ENCODE results near the gene ASB10.

Gene ASB10

DNA sequence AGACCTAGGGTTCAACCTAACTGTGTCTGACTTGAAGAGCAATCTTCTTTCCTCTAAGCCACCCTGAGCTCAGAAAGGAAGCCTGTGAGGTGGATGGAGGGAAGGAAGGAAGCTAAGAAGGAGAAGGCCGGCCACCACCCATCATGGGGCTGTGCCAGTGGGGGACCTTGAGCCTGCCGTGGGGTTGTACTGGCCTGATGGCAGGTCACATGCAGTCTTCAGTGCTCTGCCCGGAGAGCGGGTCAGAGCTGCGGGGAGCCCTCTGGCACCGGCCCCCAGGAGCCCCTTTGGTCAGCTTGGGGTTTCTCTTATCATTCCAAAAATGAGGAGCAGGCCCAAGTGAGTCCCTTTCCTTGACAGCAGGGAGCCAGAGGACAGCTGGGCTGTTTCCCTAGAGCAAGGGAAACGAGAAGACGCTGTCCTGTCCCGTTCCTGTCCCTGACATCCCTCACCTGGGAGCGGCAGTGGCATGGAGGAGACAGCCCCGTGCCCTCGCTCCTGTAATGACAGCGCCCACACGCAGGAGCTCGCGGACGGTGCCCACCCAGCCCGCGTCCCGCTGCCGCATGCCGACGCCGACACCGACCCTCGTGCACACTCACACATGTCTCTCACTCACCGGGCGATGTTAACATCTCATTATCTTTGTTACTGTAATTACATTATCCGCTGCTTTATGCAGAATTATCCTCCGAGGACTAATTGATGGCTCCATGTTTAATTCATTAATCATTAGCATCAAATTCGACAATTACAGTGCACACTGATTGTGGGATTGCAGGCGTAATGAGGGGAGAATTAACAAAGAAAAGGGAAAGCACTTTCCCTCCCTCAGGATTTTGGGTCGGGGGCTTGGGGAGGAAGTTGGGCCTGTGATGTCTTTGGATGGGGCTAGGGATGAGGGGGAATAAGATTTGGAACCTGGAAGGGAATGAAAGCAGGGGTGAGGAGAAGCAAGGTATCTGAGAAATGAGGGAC lies 50.9 kb downstream of the ASB10 start:
- no peak for DNase-seq (ENCODE audit: low read depth, low spot score)

DNA sequence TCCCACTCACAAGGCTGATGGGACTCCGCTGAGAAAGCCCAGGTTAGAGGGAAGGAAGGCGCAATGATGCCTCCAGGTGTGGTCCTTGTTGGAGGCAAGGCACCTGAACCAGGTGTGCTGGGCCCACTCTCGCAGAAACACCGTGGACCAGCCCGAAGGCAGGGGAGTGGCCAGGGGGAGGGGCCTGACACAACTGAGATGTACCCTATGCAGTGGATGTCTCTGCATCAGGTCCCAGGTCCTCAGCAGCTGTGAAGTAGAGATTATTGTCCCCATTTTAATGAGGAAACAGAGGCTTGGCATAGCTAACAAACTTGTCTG lies 51.6 kb downstream of the ASB10 start:
- no peak for DNase-seq (ENCODE audit: low read depth, low spot score)

DNA sequence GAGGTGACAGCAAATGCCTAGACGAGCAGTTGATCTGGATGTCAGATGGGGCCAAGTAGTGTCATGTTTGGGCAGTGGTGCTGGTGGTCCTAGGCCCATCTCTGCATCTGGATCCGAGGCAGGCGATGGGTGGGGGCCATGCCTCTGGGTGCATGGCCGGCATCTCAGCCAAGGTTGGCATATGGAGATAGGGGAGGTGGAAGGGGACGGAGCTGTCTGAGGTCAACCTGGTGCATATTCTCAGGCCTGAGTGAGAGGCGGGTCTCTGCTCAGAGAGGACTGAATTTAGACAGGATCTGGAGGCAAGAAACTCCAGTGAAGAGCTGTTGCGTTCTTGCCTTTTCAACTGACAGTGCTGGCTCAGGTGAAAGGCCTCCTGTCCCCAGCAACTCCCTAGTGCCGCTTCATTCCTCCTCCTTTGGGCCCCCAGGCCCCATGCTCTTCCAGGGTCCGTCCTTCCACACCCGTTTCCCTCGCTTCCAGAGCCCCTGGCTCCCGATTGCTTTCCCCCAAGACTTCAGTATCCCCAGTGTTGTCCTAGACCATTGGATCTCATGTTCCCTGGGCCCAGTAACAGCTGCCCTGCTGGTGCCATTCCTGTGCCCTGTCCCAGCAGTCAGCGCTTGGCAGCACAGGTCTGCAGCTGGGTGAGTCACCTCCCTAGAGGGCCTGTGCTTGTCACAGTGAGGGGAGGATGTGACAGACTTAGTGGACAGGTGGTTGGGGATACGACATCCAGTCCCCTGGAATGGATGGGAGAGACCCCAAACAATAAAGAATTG lies 52.1 kb downstream of the ASB10 start:
- no peak for DNase-seq (ENCODE audit: low read depth, low spot score)

DNA sequence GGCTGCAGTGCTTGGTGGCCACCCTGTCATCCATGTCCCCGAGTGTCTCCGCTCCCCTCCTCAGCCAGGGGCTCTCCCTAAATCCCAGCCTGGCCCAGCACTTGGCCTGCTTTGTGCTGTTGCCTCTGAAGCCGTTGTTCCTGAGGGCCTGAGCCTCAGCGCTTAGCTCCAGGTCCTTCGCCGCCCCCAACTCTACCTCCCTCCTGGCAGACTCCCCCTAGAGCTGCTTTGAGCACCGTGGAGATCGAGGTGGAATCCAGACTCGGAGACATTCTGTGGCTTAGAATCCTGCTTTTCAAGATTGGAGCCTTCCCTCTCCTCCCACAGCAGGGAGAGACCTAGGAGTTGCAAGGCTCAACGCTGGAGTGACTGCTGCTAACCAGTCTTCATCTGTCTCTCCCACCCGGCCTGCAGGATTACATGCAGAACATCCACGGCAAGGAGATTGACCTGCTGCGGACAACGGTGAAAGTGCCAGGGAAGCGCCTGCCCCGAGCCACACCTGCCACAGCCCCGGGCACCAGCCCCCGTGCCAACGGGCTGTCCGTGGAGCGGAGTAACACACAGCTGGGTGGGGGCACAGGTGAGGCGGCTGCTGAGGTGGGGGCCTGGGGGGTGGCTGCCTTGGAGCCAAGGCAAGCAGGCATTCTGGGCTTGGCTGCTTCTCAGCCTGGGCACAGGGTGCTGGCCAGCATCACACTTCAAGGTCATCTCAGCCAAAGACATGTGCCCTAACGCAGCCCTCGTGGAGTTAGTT lies 52.9 kb downstream of the ASB10 start:
- no peak for DNase-seq (ENCODE audit: low read depth, low spot score)

DNA sequence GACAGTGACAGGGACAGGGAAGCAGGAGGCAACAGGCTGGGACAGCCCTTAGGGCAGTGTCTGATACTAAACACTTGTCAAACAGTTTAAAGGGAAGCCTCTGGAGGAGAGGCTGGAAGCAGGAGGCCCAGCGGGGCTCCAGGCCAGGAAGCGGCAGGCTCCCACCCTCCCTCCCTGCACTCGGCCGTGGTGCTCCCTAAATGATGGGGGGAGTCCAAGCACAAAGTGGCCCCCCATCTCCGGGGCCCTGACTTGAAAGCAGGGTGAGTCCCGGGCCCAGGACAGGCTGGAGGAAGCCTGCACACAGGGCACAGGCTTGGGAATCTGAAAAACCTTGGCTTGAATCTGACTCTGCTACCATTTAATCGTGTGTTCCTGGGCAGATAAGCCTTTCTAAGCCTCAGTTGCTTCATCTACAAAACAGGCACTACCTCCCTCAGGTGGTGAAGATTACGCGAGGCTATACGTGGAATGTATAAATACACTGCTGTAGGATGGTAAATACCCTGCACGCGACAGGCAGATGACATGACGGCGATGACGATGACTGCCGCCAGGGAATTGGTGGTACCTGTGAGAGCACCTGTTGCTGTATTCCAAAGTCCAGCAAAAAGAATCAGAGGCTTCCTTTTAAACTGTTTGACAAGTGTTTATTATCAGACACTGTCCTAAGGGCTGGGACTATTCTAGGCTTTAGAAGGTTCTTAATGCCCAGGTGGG lies 53.6 kb downstream of the ASB10 start:
- DNase-seq (ENCODE audit: low read depth, low spot score): no peak

DNA sequence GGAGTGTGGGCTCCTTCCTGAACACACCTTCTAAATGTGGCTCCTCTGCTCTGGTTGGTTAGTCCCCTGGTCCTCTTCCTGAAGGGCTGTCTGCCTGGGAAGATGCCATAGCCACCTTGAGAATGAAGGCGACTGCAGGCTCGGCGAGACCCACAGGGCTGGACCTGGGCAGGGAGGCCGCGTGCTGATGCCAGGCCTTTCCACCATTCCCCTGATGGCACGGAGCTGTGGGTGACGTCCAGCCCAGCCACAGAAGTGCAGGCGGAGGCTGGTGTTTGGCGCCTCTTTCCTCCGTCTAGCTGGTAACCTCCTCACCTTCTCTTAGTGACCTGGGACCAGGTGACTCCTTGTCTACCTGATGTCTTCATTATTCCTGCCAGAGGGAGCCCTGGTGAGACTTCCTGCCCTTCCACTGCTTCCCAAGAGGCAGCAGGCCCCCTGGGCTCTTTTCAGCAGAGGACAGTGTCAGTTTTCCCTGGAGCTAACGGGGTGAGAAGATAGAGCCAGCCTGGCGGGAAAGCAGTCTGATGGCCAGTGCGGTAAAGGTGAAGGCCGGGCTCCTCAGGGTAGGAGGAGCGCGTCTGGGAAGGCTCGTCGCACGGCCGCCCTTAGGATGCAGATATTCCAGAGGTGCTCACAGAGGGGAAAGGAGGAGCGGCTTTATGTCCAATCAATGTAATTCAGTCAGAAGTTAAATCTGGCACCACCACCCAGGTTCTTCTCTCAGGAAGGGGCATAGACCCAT lies 54.4 kb downstream of the ASB10 start:
- DNase-seq (ENCODE audit: low read depth, low spot score): no peak

DNA sequence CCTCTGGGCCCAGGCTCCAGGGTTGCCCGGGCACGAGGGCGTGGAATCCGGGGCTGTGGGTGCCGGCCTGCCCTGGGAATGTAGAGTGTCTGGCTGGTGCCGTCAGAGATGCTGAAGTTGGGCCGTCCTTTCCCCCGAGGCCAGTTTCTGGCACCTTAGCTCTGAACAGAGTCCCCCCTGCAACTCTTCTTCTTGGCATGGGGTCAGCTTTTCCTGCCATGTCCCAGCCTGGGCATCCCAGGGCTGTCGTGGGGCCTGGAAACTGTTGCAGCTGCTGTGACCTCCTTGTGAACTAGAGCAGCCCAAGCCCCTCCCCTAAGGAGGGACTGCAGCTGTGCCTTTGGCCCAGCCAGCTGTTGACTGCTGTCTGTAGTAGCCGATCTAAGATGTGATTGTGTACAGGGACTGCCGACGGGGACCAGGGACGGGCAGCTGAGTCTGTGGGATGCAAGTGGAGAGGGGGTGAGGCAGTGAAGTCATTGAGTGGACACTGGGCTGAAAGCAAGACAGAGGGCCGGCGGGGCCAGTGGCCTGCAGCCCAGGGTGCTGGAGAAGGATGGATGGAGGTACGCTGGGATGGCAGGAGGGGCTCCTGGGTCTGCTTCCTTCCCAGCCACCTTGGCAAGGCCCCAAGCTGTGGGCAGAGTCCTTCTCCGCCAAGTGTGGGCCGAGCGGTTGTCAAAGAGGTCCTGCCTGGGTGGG lies 55.3 kb downstream of the ASB10 start:
- no peak for DNase-seq (ENCODE audit: low read depth, low spot score)

DNA sequence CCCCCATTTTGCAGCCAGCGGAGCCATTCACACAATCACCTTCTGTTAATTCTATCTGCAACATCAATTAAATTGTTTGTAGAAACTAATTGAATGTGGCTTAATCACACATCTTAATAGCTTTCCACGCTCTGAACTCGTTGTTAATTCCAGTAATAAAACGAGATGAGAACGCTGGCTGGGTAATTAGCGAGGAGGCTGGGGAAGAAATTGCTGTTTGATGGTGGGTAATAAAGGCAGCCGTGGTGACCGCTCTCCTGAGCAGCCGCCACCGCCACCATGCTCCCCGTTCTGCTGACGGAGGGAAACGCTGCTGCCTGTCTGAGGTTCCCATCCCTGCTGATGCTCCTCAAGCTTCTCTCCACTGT lies 55.8 kb downstream of the ASB10 start:
- DNase-seq (ENCODE audit: low read depth, low spot score): no peak

DNA sequence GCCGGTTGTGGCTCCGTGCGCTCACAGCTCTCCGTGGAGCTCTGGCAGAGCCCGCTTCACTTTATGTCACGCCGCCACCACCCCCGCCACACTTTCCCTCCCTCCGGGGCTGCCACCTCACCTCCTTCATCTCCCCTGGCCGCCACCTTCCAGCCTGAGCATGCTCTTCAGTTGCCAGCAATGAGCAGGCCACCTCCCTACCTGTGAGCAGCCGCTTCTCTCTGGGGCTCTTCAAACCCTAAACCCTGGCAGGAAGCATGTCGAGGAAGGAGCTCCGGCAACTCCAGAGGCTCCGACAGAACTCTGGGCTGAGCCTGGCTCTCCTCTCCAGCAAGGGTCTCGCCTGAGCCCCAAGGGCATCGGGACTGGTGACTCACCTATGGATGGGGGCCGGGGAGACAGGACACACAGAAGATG lies 56.3 kb downstream of the ASB10 start:
- no peak for DNase-seq (ENCODE audit: low read depth, low spot score)

DNA sequence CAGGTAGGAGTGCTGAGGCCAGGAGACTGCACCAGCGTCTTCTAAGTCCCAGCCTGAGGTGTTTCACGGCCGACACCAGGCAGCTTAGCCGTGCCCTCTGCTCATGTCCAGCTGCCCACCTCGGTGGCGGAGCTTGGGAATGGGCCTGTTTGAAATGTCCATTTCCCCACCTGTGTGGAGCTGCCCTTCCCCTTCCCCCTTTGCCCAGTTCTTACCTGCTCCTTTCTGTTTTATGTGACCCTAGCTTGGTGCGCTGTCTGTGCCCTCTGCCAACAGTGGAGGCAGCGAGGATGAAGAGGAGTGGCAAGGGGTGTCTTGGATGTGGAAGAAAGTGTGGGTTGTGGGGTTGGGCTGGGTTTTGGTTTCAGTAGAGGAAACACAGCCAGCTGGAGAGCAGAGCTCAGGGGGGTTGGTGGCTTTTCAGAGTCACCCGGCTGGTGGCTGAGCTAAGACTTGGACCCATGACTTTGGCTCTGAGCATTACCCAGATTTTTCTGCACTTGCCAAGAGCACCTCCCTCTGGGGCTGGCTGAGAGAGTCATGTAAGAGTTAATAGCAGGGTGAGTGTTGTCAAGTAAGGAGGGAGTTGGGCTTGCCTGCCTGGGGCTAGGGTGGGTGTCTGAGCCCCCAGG lies 57.0 kb downstream of the ASB10 start:
- DNase-seq (ENCODE audit: low read depth, low spot score): no peak

DNA sequence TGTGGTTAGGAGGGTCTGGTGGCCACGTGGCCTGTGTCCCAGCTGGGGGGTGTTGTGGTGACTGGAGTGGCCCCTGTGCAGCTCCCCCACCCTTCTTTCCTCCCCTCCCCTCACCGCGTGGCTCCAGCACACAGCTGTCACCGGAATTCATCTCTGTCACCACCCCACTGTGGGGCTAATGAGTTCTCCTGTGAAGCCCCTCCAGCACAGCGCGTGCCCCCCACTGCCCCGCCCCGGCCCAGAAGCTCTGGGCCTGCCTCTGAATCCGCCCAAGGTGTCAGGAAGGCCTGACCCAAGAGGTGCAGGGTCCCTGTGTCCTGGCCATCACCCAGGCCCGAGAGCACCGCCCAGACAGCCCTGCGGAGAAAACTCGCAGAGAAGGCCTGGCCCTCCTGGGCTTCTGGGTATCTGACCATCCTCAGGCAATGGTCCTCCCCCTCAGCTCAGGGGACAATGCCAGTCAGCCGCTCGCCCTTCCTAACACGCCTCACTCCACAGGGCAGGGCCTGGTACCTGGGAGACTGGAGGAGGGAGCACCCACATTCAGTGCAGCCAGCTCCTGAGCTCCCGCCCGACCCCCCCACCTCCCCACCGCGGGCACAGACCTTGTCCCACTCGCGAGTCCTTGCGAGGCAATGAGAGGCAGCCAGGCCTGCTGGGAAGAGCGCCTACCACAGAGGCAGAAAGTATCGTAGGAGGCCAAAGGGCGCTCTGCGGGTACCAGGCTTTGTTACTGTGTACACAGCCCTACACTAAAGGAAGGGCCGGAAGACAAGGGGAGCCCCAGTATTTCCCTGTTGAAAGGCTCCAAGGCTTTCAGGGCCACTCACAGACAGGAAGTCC lies 57.7 kb downstream of the ASB10 start:
- no peak for DNase-seq (ENCODE audit: low read depth, low spot score)

DNA sequence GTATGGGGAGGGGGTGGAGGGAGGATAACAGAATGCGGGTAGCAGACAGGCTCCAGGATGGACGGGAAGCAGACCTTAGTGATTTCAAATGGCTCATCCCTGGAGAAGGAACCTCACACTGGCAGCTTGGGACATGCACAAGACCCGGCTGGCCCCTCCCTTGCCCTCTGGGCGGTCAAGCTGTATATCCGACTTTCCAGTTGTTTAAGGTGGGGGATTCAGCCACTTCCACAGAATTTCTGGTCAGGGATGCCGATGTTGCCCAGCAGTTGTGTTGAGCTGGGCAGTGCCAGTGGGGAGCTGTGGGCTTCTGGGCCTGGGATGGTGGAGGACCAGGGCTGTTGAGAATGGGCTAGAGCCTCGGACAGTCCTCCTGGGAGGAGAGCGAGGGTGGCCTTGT lies 58.3 kb downstream of the ASB10 start:
- no peak for DNase-seq (ENCODE audit: low read depth, low spot score)

DNA sequence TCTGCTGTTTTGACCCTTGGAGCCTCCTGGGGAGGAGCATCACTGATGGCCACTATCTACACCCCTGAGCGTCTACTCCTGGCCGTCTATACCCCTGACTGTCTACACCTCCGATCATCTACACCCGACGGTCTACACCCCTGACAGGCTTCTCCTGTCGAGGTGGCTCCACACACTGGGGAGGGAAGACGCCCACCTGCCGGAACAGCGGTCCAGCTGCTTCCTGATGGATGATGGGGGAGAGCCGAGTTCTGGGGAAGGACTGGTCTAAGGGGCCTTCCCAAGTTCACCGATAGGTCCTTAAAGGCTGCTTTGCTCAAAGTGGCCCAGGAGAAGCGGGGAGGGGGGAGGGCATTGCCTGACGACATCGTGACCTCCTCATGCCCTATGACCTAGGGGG lies 58.9 kb downstream of the ASB10 start:
- DNase-seq (ENCODE audit: low read depth, low spot score): no peak

DNA sequence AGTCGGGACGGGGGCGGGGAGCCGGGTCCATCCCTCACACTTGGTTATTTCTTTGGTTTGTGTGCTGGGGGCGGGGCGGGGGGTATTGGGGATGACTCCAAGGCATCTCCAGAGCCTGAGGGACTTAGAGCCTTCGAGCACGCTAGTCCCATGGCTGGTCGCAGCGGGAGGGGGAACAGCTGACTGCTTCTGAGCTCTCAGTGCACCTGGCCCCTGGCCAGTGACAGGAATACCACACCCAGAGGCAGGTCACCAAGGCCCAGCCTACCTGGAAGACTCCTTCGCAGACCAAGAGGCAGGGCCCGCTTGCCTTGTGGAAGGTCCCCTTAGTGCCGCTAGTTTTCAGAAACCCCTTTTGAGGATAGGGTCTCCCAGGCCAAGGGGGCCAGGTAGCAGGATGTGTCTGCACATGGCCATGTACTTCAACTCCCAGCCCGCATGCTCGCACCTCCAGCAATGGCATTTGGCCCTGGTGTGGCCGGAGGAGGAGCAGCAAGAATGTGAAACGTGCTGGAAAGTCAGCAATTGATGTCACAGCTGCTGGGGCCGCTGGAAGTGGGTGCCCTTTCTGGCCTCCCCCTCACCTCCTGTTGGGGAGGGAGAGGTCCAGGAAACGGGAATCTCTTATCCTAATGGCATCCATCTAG lies 60.4 kb downstream of the ASB10 start:
- no peak for DNase-seq (ENCODE audit: low read depth, low spot score)

DNA sequence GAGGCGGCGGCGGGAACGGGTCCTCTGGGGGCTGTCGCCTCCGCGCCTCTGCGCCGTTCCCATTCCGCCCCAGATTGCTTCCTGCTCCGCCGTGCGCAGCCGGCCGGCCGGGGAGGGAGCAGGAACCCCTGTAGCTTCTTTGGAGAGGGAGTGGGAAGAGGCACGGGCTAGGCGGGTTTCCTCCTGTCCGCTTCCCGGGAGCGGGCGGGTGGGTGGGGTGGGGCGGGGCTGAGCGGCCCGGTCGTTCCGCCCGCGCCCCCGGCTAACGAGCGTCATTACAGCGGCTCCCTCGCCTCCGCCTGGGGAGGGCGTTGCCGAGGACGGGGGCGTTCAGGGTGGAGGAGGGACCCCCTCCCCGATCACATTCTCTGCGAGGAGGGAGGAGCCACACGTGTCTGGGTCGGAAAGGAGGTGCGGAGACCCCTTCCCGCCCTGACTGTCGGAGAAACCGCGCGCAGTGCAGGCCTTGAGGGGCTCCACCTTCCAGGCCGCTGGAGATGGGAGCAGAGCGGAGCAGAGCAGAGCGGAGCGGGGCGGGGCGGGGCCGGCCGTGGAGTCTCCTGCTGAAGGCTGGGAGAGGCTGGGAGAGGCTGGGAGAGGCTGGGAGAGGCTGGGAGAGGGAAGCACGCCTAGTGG lies 61.1 kb downstream of the ASB10 start:
- DNase-seq (ENCODE audit: low read depth, low spot score): no peak
